Endodermal cell (in vitro differentiated cells): Measurements from ENCODE around the gene NUBPL. TPM values are rescaled to one million over a fixed set of nuclear protein-coding genes. Genes with fewer than 3 reads are reported as not detected.

ENCODE experiments used
- DNase-seq: peaks from one replicate; pipeline ENCODE4 v3.0.0-alpha.2; 2017
- H3K27ac ChIP-seq: 2 replicates; pipeline ENCODE4 v1.5.1; 2013; ENCODE audit warnings: mild to moderate bottlenecking, low read depth, low read length, moderate library complexity
- H3K27me3 ChIP-seq: 2 replicates; pipeline ENCODE4 v1.6.1; 2013; ENCODE audit warnings: mild to moderate bottlenecking, low read length, moderate library complexity; ENCODE audit not compliant: insufficient read depth, control insufficient read depth, poor library complexity, severe bottlenecking
- H3K36me3 ChIP-seq: 2 replicates; pipeline ENCODE4 v1.7.0; 2013; ENCODE audit warnings: mild to moderate bottlenecking, low read length, moderate library complexity; ENCODE audit not compliant: control insufficient read depth, insufficient read depth
- H3K4me1 ChIP-seq: one replicate; pipeline ENCODE4 v1.7.0; 2013; ENCODE audit warnings: low read length; ENCODE audit not compliant: control insufficient read depth, insufficient read depth
- H3K4me3 ChIP-seq: 2 replicates; pipeline ENCODE4 v1.5.1; 2013; ENCODE audit warnings: mild to moderate bottlenecking, low read length, moderate library complexity
- H3K9ac ChIP-seq: 2 replicates; pipeline ENCODE4 v1.6.1; 2013; ENCODE audit warnings: mild to moderate bottlenecking, low read length, moderate library complexity; ENCODE audit not compliant: poor library complexity, severe bottlenecking; ENCODE audit errors: extremely low read depth
- H3K9me3 ChIP-seq: 2 replicates; pipeline ENCODE4 v1.6.1; 2013; ENCODE audit warnings: mild to moderate bottlenecking, low read length, moderate library complexity; ENCODE audit not compliant: control insufficient read depth
- H3K27ac Mint-ChIP-seq: 2 replicates; pipeline ENCODE4 v1.8.0; 2020; ENCODE audit warnings: mixed read lengths
- H3K27me3 Mint-ChIP-seq: 2 replicates; pipeline ENCODE4 v1.8.0; 2021; ENCODE audit warnings: mild to moderate bottlenecking, mixed read lengths; ENCODE audit not compliant: insufficient read depth
- H3K36me3 Mint-ChIP-seq: 2 replicates; pipeline ENCODE4 v1.8.0; 2020; ENCODE audit warnings: low read depth, mixed read lengths
- H3K4me1 Mint-ChIP-seq: 2 replicates; pipeline ENCODE4 v1.8.0; 2020; ENCODE audit warnings: mixed read lengths
- H3K4me3 Mint-ChIP-seq: 2 replicates; pipeline ENCODE4 v1.8.0; 2020; ENCODE audit warnings: mild to moderate bottlenecking, moderate library complexity, mixed read lengths
- H3K9me3 Mint-ChIP-seq: 2 replicates; pipeline ENCODE4 v1.8.0; 2020; ENCODE audit warnings: mild to moderate bottlenecking, mixed read lengths
- CTCF ChIP-seq: fragments of 200-600 bp; sonication (generic); conservative IDR thresholded peaks from 2 replicates; pipeline ENCODE4 v1.5.0; 2021; ENCODE audit warnings: antibody characterized with exemption, mild to moderate bottlenecking
- WGBS, 2 experiments: methylation state at CpG; one replicate each; pipeline versions ENCODE4 v1.1.5 to v1.1.7; 2013; ENCODE audit warnings: missing lambda C conversion rate in 2 of 2, mixed read lengths in 1 of 2; ENCODE audit not compliant: insufficient coverage in 1 of 2, insufficient read length in 1 of 2; 5-methylcytosine and 5-hydroxymethylcytosine counted together
- total RNA-seq, 2 donors: library from RNA; stranded (reverse); fragmentation: NEBNext Ultra II Directional in 1 of 2; extraction: Animal tissue kit (Norgen Biotek cat#: 25700) in 1 of 2; gene quantifications; 2 replicates in 1 of 2; 3 replicates in 1 of 2; pipeline ENCODE4 v1.2.1, GENCODE V29; 2021

NUBPL gene
- total RNA-seq, 2 donors from 2014 or later: 12.2 to 14.0 TPM

DNA sequence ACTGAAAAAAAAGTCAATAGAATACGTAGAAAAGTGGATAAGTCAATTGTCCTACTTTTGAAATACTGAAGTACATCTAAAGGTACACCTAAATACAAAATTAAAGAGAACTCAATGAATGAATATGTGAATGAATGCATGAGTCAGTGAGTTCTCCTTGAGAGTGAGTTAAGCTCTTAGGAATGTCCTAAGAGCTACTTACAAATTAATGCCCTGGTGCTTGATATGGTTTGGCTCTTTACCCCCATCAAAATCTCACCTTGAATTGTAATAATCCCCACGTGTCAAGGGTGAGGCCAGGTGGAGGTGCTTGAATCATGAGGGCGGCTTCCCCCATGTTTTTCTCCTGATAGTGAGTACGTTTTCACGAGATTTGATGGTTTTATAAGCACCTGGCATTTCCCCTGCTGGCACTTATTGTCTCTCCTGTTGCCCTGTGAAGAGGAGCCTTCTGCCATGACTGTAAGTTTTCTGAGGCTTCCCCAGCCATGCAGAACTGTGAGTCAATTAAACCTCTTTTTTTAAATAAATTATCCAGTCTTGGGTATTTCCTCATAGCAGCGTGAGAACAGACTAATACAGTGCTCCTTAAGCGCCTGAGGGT lies 323.7 kb downstream of the NUBPL start:
- WGBS, 2 experiments: 82 to 86% methylated on average over 6 to 7 of the region's 7 CpGs
- Mint-ChIP-seq H3K27me3 (no peaks in the 10 kb centered on the region), H3K9me3 (no peaks in the 10 kb centered on the region), H3K4me3 (no peak overlapping the region), H3K4me1 (peaks cover 3% of the 10 kb centered on the region), H3K27ac (no peak overlapping the region), H3K36me3 (no peaks in the 10 kb centered on the region)
- H3K9me3 ChIP-seq: no peaks in the 10 kb centered on the region
- H3K27me3 ChIP-seq: no peaks in the 10 kb centered on the region
- H3K36me3 ChIP-seq: no peaks in the 10 kb centered on the region
- no peak overlapping the region for H3K9ac ChIP-seq
- TF ChIP-seq CTCF: no peak
- peak; percentile 66 for DNase-seq
- H3K4me1 ChIP-seq: no peaks in the 10 kb centered on the region
- H3K27ac ChIP-seq: no peak overlapping the region
- no peak overlapping the region for H3K4me3 ChIP-seq

- Histone ChIP-seq H3K4me1 (no peaks in the 10 kb centered on the region), H3K9ac (no peak overlapping the region), H3K27me3 (no peaks in the 10 kb centered on the region), H3K36me3 (no peaks in the 10 kb centered on the region), H3K27ac (no peak overlapping the region), H3K9me3 (no peaks in the 10 kb centered on the region), H3K4me3 (no peak overlapping the region)
- no peaks in the 10 kb centered on the region for H3K9me3 Mint-ChIP-seq
- H3K4me1 Mint-ChIP-seq: peaks cover 3% of the 10 kb centered on the region
- H3K27me3 Mint-ChIP-seq: no peaks in the 10 kb centered on the region
- H3K27ac Mint-ChIP-seq: no peak overlapping the region
- no peak overlapping the region for H3K4me3 Mint-ChIP-seq
- DNase-seq: no peak
- TF ChIP-seq CTCF: no peak
- H3K36me3 Mint-ChIP-seq: no peaks in the 10 kb centered on the region
- 81 to 100% methylated on average over 1 to 3 of the region's 3 CpGs for WGBS, 2 experiments
Measured at GRCh38 chr14:31886156-31886835, 325.1 kb downstream of the NUBPL start.

DNA sequence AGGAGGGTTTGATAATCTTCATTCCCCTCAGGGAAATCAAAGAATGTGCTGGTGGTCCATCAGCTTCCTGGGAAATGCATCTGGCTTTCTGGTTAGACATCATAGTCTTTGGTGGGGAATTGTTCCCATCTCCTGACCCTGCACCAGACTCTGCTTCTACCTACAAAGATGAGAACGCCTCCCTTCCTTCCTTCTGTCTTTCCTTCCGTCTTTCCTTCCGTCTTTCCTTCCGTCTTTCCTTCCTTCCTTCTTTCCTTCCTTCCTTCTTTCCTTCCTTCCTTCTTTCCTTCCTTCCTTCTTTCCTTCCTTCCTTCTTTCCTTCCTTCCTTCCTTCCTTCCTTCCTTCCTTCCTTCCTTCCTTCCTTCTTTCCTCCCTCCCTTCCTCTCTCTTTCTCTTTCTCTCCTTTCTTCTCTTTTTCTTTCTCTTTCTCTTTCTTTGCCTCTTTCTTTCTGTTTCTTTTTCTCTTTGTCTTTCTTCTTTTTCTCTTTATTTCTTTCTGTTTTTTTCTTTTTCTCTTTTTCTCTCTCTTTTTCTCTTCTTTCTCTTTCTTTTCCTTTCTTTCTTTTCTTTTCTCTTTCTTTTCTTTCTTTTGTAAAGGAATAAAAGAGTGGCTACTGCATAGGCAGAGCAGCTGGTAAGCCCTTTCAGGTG lies 326.9 kb downstream of the NUBPL start:
- no peaks in the 10 kb centered on the region for H3K27me3 ChIP-seq
- DNase-seq: no peak
- 93 to 95% methylated on average over 4 of the region's 4 CpGs for WGBS, 2 experiments
- no peaks in the 10 kb centered on the region for H3K36me3 Mint-ChIP-seq
- no peak overlapping the region for H3K9ac ChIP-seq
- H3K36me3 ChIP-seq: no peaks in the 10 kb centered on the region
- H3K27ac ChIP-seq: no peak overlapping the region
- H3K4me3 ChIP-seq: no peak overlapping the region
- no peak overlapping the region for H3K4me3 Mint-ChIP-seq
- peaks cover 12% of the 10 kb centered on the region for H3K4me1 Mint-ChIP-seq
- no peaks in the 10 kb centered on the region for H3K9me3 Mint-ChIP-seq
- H3K9me3 ChIP-seq: no peaks in the 10 kb centered on the region
- H3K27me3 Mint-ChIP-seq: no peaks in the 10 kb centered on the region
- no peaks in the 10 kb centered on the region for H3K4me1 ChIP-seq
- H3K27ac Mint-ChIP-seq: no peak overlapping the region
- no peak for TF ChIP-seq CTCF
